IPS-20b (cell line): ENCODE results near the gene TTC22.
A peak's percentile ranks its signal among the peaks of the same experiment; 100 is the strongest.

Experiments used
- H3K27ac ChIP-seq: one replicate; pipeline ENCODE4 v1.5.1; 2013; ENCODE audit warnings: low read length
- H3K27me3 ChIP-seq: 2 replicates; pipeline ENCODE4 v1.6.1; 2013; ENCODE audit warnings: mild to moderate bottlenecking, low read length, inconsistent platforms; ENCODE audit not compliant: insufficient read depth
- H3K36me3 ChIP-seq: 2 replicates; pipeline ENCODE4 v1.6.1; 2013; ENCODE audit warnings: low read depth, mild to moderate bottlenecking, inconsistent platforms, low read length, moderate library complexity; ENCODE audit not compliant: insufficient read depth
- H3K4me1 ChIP-seq: 2 replicates; pipeline ENCODE4 v1.6.1; 2013; ENCODE audit warnings: mild to moderate bottlenecking, control low read depth, inconsistent platforms, low read length, moderate library complexity; ENCODE audit not compliant: insufficient read depth
- H3K4me3 ChIP-seq: 2 replicates; pipeline ENCODE4 v1.5.1; 2013; ENCODE audit warnings: mild to moderate bottlenecking, low read length, inconsistent platforms
- H3K9ac ChIP-seq: 2 replicates; pipeline ENCODE4 v1.6.1; 2013; ENCODE audit warnings: low read depth, mild to moderate bottlenecking, inconsistent platforms, low read length, moderate library complexity
- H3K9me3 ChIP-seq: 2 replicates; pipeline ENCODE4 v1.6.1; 2013; ENCODE audit warnings: mild to moderate bottlenecking, low read depth, low read length, inconsistent platforms; ENCODE audit not compliant: insufficient read depth

The TTC22 gene

DNA sequence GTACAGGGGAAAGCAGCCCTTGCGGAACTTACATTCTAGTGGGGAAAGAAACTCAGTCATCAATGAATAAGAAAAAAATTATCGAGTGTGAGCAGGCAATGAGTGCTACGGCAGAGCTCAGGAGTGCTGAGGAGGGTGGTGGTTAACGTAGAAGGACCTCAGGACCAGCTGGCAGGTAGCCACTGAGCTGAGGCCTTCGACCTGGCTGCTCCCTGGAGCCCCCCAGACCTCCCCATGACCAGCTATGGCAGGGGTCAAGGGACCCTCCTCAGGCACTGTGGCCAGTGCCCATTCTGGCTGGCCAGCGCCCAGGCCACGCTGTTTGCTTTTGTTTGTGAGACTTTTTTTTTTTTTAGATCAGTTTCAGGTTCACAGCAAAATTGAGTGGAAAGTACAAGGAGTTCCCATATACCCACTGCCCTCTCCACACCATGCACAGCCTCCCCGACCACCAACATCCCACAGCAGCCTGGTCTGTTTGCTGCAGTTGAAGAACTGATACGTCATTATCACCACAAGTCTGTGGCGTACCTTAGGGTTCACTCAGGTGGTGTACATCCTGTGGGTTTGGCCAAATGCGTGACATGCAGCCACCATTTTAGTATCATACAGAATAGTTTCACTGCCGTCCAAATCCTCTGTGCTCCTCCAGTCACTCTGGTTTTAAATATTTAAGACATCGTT, 11.8 kb upstream of the TTC22 start:
- Histone ChIP-seq H3K9ac (no peak overlapping the region), H3K36me3 (no peaks in the 10 kb centered on the region), H3K27ac (no peak overlapping the region), H3K27me3 (peaks cover 11% of the 10 kb centered on the region; the same call in 1 of the 2 replicates), H3K9me3 (no peaks in the 10 kb centered on the region), H3K4me1 (peaks cover 13% of the 10 kb centered on the region; the same call in 1 of the 2 replicates), H3K4me3 (peak overlapping the region; percentile 27; the same call in 1 of the 2 replicates)

DNA sequence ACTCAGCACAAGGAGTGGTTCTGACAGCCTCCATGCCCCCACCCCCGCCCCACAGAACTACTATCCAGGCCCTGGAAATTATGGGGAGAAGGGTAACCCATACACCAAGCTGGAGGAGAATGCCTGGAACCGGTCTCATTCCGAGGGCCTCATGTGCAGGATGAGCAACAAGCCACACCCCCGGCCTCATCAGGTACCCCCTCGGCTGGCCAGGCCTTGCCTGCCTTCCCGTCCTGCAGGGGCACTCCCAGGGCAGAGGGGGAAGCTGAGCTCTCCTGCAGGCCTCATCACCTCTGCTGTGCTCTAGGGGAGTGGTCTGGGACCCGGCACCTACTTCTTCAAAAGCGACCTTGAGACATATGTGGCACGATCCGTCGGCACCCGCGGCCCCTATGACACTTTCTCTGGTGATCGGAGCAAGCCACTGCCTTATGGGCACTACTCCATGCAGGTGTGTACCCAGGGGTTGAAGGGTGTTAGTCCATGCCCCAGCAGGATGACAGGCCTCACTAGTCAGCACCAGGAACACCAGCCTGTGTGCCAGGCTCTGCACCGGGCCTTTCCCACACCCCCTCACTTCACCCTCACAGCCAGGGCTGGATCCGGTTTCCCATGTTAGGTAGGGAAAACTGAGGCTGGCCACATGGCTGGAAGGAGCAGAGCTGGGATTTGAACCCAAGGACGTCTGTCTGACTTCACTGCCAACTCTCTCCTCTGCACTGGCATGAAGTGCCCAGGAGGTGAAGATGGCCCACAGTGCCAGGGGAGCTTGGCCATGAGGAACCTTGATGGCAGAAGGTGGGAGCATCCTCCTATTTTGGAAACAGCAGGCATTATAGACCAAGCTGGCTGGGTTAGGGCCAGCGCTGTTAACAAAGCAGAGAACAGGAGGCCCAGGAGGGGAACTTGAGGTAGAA, 10.9 kb upstream of the TTC22 start:
- H3K9ac ChIP-seq, result no peak overlapping the region
- H3K27ac ChIP-seq, result no peak overlapping the region
- no peaks in the 10 kb centered on the region for H3K9me3 ChIP-seq
- peaks cover 11% of the 10 kb centered on the region; the same call in 1 of the 2 replicates for H3K27me3 ChIP-seq
- H3K36me3 ChIP-seq, result no peaks in the 10 kb centered on the region
- no peak overlapping the region for H3K4me3 ChIP-seq
- peaks cover 13% of the 10 kb centered on the region; the same call in 1 of the 2 replicates for H3K4me1 ChIP-seq

DNA sequence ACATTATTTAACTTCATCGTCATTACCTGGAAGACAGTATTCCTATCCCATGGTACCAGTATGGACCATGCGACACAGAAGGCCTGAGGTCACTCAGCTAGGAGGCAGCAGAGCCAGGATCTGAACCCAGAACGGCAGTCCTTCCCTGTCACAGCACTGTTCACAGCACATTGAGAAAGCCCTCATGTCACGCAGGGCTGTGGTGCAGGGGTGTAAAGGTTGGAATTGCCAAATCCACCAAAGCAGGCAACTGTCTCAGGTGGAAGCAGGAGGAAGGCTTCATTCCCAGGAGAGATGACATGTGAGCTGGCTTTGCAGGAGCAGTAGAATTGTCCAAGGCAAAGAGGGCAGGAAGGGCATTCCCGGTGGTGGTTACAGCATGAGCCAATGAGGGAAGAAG, 9.9 kb upstream of the TTC22 start:
- Histone ChIP-seq H3K9me3 (no peaks in the 10 kb centered on the region), H3K36me3 (no peaks in the 10 kb centered on the region)

DNA sequence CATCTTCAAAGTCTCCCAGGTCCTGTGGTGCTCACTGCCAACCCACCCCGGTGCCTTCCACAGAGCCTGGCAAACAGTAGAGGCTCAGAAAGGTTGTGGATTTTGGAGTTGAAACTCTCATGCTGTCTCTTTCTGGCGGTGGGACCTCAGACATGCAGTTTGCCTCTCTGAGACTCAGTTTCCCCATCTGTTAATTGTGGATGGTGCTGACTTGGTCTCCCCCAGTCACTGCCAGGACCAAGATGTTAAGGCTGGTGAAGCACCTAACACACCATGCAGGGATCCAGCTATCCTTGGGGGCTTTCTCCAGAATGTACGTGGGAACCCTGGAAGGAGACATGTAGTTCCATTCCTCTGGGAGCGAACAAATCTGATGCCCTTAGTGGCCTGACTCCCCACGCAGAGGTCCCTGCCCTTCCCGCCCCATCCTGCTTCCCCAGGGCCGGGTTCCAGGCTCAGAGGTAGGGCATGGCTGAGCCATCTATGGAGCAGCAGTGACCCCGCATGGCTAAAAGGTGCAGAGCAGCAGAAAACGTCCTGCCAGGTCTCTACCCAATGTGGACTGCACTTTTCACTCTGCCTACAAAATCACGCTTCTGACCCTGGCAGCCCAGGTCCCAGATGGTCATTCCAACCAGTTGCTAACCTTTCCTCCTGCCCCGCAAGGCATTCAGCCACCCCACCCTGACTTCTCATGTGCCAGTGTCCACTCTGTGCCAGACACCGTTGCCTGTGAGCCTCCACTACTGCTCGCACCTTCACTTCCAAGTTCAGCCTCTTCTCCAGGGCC, 9.2 kb upstream of the TTC22 start:
- Histone ChIP-seq H3K9me3 (no peaks in the 10 kb centered on the region), H3K36me3 (no peaks in the 10 kb centered on the region), H3K27ac (no peak overlapping the region), H3K9ac (no peak overlapping the region), H3K4me3 (no peak overlapping the region), H3K27me3 (peaks cover 11% of the 10 kb centered on the region; the same call in 1 of the 2 replicates), H3K4me1 (peaks cover 13% of the 10 kb centered on the region; the same call in 1 of the 2 replicates)

More for the DNA sequence above, 9.9 kb upstream of the TTC22 start:
- H3K27ac ChIP-seq, result no peak overlapping the region
- no peak overlapping the region for H3K4me3 ChIP-seq
- no peak overlapping the region for H3K9ac ChIP-seq
- H3K27me3 ChIP-seq, result peaks cover 11% of the 10 kb centered on the region; the same call in 1 of the 2 replicates
- peaks cover 13% of the 10 kb centered on the region; the same call in 1 of the 2 replicates for H3K4me1 ChIP-seq

DNA sequence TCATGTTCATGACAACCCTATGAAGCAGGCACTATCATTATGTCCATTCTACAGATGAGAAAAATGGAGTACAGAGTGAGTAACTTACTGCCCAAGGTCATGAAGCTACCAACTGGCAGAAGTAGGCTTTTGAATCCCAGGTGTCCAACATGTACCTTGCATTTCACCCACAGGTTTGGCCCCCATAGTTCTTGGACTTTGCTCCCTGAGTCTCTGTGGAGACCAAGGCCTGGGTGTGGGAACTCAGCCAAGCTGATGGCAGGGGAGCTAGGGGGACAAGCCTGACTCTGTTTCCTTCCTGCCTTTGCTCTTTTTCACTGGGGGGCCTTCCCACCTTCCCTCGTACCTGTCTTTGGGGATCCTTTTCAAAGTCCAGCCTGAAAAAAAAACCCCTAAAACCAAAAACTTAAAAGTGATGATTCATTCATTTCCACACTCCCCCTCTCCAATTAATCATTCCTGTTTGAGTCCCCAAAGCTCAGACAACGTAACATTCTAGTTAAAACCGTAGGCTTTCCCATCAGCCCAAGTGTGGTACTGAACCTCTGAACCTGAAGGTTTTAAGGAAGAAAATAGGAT, 8.5 kb upstream of the TTC22 start:
- Histone ChIP-seq H3K9ac (no peak overlapping the region), H3K4me1 (peaks cover 13% of the 10 kb centered on the region; the same call in 1 of the 2 replicates), H3K9me3 (no peaks in the 10 kb centered on the region), H3K4me3 (no peak overlapping the region), H3K27me3 (peaks cover 7% of the 10 kb centered on the region; the same call in 1 of the 2 replicates), H3K36me3 (no peaks in the 10 kb centered on the region), H3K27ac (no peak overlapping the region)

DNA sequence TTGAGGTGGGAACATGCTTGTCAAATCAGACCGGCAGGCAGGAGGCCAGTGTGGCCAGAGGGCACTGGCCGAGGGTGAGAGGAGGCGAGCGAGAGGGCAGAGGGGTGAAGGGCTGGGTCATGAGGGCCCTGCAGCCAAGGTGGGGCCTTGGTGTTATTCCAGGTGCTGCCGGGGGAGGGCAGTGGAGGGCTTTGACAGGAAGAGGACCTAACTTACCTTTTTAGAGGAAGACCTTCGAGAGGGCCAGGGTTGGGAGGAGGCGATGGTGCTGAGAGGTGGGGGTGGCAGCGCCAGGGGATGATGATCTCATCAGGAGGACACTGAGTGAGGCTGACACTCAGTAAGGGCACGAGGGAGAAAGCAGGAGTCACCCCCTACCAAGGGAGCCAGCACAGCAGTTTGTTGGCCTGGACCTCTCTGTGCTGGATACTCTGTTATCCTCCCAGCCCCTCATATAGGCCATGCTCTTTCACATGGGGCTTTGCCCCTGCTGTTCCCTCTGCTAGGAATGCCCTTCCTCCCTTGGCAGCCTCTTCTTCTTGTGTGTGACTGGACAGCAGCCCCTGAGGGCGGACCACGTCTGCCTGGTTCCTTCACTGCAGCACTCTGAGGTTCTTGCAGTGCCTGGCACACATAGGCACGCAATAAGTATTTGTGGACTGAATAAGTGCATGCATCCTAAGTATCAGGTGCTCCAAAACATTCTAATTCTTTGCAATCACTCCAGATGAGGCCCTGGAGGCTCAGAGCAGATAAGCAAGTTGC, 7.5 kb upstream of the TTC22 start:
- peaks cover 7% of the 10 kb centered on the region; the same call in 1 of the 2 replicates for H3K27me3 ChIP-seq
- H3K9me3 ChIP-seq, result no peaks in the 10 kb centered on the region
- no peak overlapping the region for H3K4me3 ChIP-seq
- no peak overlapping the region for H3K27ac ChIP-seq
- H3K4me1 ChIP-seq, result peaks cover 5% of the 10 kb centered on the region; the same call in 1 of the 2 replicates
- no peak overlapping the region for H3K9ac ChIP-seq
- H3K36me3 ChIP-seq, result no peaks in the 10 kb centered on the region

DNA sequence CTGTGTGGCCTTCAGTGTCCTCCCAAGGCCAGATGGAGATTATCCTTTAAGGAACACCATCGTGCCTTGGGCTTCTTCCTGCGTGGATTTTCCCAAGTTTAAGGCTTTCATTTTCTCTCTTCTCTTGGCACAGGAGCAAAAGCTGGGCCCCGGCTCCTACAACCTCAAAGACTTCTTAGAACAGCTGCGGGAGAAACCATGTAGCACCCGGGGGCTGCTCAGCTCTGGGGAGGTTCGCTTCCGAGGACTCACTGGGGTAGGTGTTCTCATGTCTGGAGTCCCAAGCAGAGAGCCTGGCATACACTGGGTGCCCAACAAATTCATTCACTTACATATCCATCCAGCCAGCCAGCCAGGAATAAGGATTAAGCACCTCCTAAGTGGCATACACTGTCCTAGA, 6.6 kb upstream of the TTC22 start:
- Histone ChIP-seq H3K27ac (no peak overlapping the region), H3K4me3 (no peak overlapping the region), H3K4me1 (no peaks in the 10 kb centered on the region), H3K27me3 (peaks cover 7% of the 10 kb centered on the region; the same call in 1 of the 2 replicates), H3K9ac (no peak overlapping the region), H3K36me3 (no peaks in the 10 kb centered on the region), H3K9me3 (no peaks in the 10 kb centered on the region)

DNA sequence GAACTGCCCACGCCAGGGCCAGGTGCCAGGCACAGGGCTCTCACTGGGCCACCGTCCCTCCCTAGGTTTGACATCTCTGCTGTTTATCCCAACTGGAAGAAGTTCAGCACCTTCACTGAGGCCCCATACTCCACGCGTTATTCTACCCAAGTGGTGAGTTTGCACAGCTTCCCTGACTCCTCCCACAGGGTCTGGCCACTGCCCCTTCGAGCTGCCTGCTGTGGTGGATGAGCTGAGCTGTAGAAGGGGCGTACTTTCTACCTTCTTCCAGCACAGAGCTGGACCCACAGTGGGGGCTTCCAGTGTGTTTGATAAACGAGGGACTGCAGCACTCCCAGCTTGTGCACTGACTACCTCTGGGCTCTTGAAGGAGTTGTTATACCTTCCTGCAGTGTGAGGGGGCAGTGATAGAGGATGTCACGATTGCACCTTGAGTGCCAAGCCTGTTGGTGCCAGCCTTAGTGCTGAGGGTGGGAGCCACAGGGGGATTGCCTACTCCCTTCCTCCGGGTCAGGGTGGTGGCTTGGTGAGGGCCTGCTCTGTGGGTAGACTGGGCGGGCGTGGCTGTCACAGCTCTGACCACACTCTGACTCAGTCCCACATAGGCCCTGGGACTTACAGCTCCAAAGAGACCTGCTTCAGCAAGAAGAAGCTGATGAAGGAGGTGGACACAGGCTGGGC, 5.9 kb upstream of the TTC22 start:
- Histone ChIP-seq H3K9me3 (no peaks in the 10 kb centered on the region), H3K4me1 (no peaks in the 10 kb centered on the region), H3K36me3 (no peaks in the 10 kb centered on the region), H3K9ac (no peak overlapping the region), H3K27me3 (peaks cover 7% of the 10 kb centered on the region; the same call in 1 of the 2 replicates), H3K4me3 (no peak overlapping the region), H3K27ac (no peak overlapping the region)

DNA sequence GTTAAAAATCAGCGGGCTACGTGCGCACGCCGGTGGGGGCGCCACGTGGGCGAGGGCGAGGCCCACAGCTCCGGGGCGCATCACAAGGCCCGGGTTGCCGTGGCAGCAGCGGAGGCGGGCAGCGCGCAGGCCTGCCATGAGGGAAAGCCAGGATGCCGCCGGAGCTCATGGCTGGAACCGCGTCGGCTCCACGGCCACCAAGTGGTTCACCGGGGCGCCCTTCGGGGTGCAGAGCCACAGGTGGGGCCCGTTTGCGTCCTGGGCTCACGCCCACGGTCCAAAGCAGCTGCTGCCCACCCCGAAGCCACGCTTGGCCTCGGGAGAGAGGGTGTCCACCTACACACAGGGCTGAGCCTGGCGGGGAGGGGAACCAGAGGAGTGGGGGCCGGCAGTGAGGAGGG, 4.9 kb upstream of the TTC22 start:
- H3K9ac ChIP-seq, result no peak overlapping the region
- H3K27ac ChIP-seq, result no peak overlapping the region
- no peaks in the 10 kb centered on the region for H3K4me1 ChIP-seq
- no peak overlapping the region for H3K4me3 ChIP-seq
- H3K36me3 ChIP-seq, result no peaks in the 10 kb centered on the region
- peaks cover 12% of the 10 kb centered on the region for H3K27me3 ChIP-seq
- H3K9me3 ChIP-seq, result no peaks in the 10 kb centered on the region

DNA sequence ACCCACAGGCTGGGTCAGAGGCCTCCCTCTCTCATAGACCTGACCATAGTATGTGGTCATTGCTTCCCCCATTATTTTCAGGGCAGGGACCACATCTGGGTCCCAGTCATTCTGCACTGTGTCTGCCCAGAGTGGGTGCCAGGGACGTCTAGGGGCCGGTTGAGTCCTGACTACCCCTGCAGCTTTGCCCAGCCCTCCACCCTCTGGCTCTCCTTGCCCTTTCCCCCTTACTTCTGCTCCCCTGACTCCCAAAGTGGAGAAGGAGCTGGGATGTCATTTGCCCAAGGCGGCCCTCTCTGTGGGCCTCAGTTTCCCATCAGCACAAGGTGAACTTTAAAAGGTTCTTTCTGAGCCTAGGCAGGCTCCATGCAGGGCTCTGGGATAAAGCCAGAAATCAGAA, 4.3 kb upstream of the TTC22 start:
- Histone ChIP-seq H3K9me3 (no peaks in the 10 kb centered on the region), H3K27me3 (peaks cover 16% of the 10 kb centered on the region), H3K9ac (no peak overlapping the region), H3K36me3 (no peaks in the 10 kb centered on the region), H3K4me3 (no peak overlapping the region), H3K4me1 (no peaks in the 10 kb centered on the region), H3K27ac (no peak overlapping the region)
